ENCODE measurements around the gene KCNK18.

Gene KCNK18

GRCh38 chr10:117241541-117242462, 44.5 kb downstream of the KCNK18 start:
- Histone ChIP-seq H3K27ac (ENCODE audit: poor library complexity, severe bottlenecking) (no peak overlapping the region), H3K9me3 (ENCODE audit: severe bottlenecking) (no peaks in the 10 kb centered on the region), H3K27me3 (ENCODE audit: insufficient read depth, poor library complexity, severe bottlenecking) (peaks cover 44% of the 10 kb centered on the region), H3K4me3 (ENCODE audit: severe bottlenecking) (peak overlapping the region; percentile 21), H3K4me1 (ENCODE audit: insufficient read depth, poor library complexity, severe bottlenecking) (no peaks in the 10 kb centered on the region), H3K36me3 (ENCODE audit: low read depth) (no peaks in the 10 kb centered on the region)
- peak; percentile 68 for ATAC-seq (ENCODE audit: low read depth)
- no peak for DNase-seq (ENCODE audit: low spot score)
- TF ChIP-seq CTCF (IDR thresholded peaks at IDR 0.05; ENCODE audit: poor library complexity, severe bottlenecking), result no peak

- no peak for ATAC-seq (ENCODE audit: low read depth)
- no peak overlapping the region for H3K27ac ChIP-seq (ENCODE audit: poor library complexity, severe bottlenecking)
- H3K36me3 ChIP-seq (ENCODE audit: low read depth), result no peaks in the 10 kb centered on the region
- no peaks in the 10 kb centered on the region for H3K9me3 ChIP-seq (ENCODE audit: severe bottlenecking)
- TF ChIP-seq CTCF (IDR thresholded peaks at IDR 0.05; ENCODE audit: poor library complexity, severe bottlenecking), result no peak
- peaks cover 44% of the 10 kb centered on the region for H3K27me3 ChIP-seq (ENCODE audit: insufficient read depth, poor library complexity, severe bottlenecking)
- no peak overlapping the region for H3K4me3 ChIP-seq (ENCODE audit: severe bottlenecking)
- no peaks in the 10 kb centered on the region for H3K4me1 ChIP-seq (ENCODE audit: insufficient read depth, poor library complexity, severe bottlenecking)
- no peak for DNase-seq (ENCODE audit: low spot score)
Measured at GRCh38 chr10:117242463-117242832, 45.2 kb downstream of the KCNK18 start.

- H3K27me3 ChIP-seq (ENCODE audit: insufficient read depth, poor library complexity, severe bottlenecking), result peaks cover 19% of the 10 kb centered on the region
- H3K4me1 ChIP-seq (ENCODE audit: insufficient read depth, poor library complexity, severe bottlenecking), result no peaks in the 10 kb centered on the region
- no peak overlapping the region for H3K4me3 ChIP-seq (ENCODE audit: severe bottlenecking)
- TF ChIP-seq CTCF (IDR thresholded peaks at IDR 0.05; ENCODE audit: poor library complexity, severe bottlenecking), result no peak
- no peak overlapping the region for H3K27ac ChIP-seq (ENCODE audit: poor library complexity, severe bottlenecking)
- H3K36me3 ChIP-seq (ENCODE audit: low read depth), result no peaks in the 10 kb centered on the region
- no peak for DNase-seq (ENCODE audit: low spot score)
- ATAC-seq (ENCODE audit: low read depth), result no peak
- H3K9me3 ChIP-seq (ENCODE audit: severe bottlenecking), result no peaks in the 10 kb centered on the region
Measured at GRCh38 chr10:117246997-117247671, 49.8 kb downstream of the KCNK18 start.

GRCh38 chr10:117248750-117249465, 51.6 kb downstream of the KCNK18 start:
- no peaks in the 10 kb centered on the region for H3K4me1 ChIP-seq (ENCODE audit: insufficient read depth, poor library complexity, severe bottlenecking)
- no peak for TF ChIP-seq CTCF (IDR thresholded peaks at IDR 0.05; ENCODE audit: poor library complexity, severe bottlenecking)
- no peak for DNase-seq (ENCODE audit: low spot score)
- H3K9me3 ChIP-seq (ENCODE audit: severe bottlenecking), result no peaks in the 10 kb centered on the region
- no peaks in the 10 kb centered on the region for H3K36me3 ChIP-seq (ENCODE audit: low read depth)
- no peak for ATAC-seq (ENCODE audit: low read depth)
- H3K27ac ChIP-seq (ENCODE audit: poor library complexity, severe bottlenecking), result no peak overlapping the region
- H3K27me3 ChIP-seq (ENCODE audit: insufficient read depth, poor library complexity, severe bottlenecking), result peaks cover 4% of the 10 kb centered on the region
- no peak overlapping the region for H3K4me3 ChIP-seq (ENCODE audit: severe bottlenecking)

Measured in RWPE2 (cell line).